NCI-H345 (cell line): ENCODE measurements around the gene DNTTIP2.
A peak's percentile ranks its signal among the peaks of the same experiment; 100 is the strongest.
"Not testable (repeated sequence)": the region's sequence is repeated elsewhere in the genome, so short reads cannot be mapped to it uniquely, and the experiment has no call there.

Source experiments
- DNase-seq: peaks from one replicate; lab custom pipeline; 2025; lab: John Stamatoyannopoulos, UW

Gene DNTTIP2

DNA sequence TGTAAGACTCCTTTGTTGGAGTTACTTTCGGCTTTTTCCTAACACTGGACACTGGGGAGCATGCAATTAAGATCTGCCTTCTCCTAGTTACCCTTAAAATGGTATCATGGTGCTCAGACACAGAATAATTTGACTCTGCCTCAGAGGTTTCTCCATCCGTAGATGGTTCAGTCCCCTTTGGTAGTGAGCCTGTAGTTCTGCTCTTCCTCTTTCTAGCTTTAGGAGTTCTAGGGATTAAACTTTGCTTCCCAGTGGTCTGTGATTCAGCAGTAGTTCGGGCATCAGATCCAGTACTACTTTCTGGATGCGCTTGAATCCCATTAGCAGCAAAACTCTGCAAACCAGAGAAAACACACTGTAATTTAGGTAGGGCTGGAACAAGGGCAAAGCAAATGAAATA lies 1.5 kb downstream of the DNTTIP2 start:
- DNase-seq, result no peak

DNA sequence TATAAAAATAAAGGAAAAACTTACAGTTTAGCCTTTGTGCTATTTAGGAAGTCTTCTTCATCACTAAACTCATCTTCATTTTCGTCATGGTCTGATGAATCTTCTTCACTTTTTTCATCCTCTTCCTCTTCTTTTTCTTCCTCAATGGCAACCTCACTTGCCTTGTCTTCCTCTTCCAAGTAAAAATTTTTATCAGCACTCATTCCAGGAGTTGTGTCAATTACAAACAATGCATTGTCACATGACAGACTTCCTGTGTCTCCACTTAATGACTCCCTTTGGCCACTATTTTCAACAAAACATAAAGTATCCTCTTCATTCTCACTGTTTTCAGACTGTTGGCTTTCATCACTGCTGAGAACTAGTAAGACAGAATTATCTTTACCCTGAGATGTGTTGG lies 2.8 kb downstream of the DNTTIP2 start:
- DNase-seq, result no peak

DNA sequence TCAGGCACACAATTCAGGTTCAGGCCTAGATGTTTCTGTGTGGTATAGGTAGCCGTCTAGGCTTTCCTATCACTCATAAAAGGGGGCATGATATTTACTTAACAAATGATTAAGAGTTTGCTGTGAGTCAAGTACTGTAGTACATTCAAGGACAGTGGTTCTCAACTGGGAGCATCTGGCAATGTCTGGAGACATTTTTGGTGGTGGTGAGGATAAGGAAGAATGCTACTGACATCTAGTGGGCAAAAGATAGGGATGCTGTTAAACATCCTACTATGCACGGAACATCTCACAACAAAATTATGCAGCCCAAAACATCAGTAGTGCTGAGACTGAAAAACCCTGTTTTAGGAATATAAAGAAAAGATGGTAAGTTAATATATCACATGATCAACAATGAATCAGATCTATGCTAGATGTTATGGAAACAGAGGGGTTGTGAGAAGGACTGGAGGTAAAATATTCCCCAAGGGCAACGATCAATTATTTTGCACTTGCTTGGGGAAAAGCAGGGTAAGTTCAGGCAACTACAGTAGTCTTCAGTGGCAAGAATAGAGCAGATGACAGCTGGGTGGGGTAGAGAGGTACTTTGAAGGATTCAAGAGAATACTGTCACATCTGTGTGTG lies 4.9 kb downstream of the DNTTIP2 start:
- DNase-seq, result peak; percentile 3

DNA sequence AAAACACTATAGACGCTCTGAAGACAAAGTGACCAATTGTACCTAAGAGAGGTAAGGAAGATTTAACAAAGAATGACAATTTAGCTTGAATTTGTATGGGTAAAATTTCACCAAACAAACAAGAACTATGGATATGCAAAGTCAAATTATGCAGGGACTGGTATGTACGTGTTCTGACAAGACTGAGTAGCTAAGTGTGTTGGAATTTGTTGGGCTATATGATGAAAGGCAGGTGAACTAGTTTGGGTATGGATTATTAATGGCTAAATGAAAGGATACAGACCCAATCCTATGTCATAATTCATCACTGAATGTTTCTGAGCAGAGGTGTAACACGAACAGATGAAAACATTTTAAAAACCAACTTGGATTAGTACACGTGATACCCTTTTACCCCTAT lies 7.6 kb downstream of the DNTTIP2 start:
- DNase-seq, result no peak

DNA sequence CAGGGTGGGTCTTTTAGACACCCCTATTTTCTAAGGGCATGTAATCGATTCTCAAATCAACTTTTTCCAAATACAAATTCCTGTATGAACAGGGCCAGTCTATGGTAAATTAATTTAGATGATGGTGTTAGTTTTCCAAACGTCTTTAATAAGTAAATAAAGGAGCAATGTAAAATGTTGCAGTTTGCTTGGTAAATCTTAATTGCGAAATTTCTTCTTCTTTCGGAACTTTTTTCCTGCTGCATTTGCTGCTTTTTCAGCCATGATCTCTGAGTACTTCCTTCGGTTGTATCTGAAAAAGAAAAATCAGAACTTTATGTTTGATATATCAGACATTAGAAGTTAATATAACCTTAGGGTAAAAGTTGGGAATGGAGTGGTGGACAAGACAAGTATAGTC lies 9.4 kb downstream of the DNTTIP2 start:
- no peak for DNase-seq

DNA sequence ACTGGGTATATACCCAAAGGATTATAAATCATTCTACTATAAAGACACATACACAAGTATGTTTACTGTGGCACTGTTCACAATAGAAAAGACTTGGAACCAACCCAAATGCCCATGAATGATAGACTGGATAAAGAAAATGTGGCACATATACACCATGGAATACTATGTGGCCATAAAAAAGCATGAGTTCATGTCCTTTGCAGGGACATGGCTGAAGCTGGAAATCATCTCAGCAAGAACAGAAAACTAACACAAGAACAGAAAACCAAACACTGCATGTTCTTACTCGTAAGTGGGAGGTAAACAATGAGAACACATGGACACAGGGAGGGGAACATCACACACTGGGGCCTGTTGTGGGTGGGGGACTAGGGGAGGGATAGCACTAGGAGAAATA lies 10.5 kb downstream of the DNTTIP2 start:
- DNase-seq, result not testable (repeated sequence)

DNA sequence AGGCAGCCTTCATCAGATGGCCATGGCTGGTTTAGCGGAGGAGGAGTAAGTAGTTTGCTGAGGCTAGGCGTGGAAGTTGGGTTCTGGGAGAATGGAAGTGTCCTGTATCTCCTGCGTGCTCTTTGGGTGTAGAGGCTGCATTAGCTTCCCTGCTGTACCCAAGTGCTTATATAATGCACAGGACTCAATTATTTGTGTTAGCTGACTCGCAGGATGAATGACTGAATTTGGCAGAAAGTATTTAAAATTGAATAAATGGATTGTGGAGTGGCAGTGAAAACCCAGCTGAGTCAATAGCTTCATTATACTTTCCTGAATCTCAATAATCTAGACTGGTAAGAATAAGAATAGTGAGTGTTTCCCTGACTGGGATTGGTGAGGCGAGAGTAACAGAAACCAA lies 13.8 kb downstream of the DNTTIP2 start:
- DNase-seq, result peak; percentile 2

DNA sequence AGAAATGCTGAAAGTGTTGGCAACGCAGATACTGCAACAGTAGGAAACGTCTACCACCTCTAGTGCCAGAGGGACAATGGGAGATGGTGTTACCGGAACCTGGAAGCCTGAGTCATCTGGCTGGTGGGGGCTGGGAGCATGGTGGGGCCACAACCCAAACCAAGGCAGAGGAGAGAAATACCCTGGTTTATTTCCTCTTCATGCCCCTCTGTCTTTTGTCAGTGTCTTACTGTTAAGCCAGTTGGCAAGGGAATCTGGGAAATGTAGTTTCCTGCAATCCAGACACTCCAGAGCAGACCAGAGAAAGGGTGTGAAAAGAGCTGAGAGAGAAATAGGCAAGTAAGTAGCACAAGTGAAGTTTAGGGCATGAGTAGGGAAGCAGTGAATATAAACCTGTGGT lies 14.8 kb downstream of the DNTTIP2 start:
- no peak for DNase-seq

DNA sequence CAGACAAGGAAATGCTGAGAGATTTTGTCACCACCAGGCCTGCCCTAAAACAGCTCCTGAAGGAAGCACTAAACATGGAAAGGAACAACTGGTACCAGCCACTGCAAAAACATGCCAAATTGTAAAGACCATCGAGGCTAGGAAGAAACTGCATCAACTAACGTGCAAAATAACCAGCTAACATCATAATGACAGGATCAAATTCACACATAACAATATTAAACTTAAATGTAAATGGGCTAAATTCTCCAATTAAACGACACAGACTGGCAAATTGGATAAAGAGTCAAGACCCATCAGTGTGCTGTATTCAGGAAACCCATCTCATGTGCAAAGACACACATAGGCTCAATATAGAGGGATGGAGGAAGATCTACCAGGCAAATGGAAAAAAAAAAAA lies 21.4 kb downstream of the DNTTIP2 start:
- DNase-seq, result not testable (repeated sequence)

DNA sequence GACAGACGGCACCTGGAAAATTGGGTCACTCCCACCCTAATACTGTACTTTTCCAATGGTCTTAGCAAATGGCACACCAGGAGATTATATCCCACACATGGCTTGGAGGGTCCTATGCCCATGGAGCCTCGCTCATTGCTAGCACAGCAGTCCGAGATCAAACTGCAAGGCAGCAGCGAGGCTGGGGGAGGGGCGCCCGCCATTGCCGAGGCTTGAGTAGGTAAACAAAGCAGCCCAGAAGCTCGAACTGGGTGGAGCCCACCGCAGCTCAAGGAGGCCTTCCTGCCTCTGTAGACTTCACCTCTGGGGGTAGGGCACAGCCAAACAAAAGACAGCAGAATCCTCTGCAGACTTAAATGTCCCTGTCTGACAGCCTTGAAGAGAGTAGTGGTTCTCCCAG lies 23.0 kb downstream of the DNTTIP2 start:
- not testable (repeated sequence) for DNase-seq

DNA sequence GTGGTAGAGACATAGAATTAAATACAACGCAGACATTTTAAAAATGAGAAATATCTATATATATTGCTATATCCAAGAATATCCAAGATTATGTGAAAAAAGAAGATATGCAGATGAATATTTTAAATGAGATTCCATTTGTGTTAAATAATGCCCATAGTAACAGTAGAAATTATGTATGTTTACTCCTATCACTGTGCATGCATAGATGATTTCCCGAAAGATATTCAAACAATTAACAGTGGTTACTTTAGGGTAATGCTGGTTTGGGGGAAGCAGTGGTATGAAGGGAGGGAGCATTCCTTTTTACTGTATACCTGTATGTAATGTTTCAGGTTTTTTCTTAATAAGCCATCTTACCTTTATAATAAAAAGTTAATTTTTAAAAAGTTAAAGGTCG lies 25.1 kb downstream of the DNTTIP2 start:
- DNase-seq, result no peak

DNA sequence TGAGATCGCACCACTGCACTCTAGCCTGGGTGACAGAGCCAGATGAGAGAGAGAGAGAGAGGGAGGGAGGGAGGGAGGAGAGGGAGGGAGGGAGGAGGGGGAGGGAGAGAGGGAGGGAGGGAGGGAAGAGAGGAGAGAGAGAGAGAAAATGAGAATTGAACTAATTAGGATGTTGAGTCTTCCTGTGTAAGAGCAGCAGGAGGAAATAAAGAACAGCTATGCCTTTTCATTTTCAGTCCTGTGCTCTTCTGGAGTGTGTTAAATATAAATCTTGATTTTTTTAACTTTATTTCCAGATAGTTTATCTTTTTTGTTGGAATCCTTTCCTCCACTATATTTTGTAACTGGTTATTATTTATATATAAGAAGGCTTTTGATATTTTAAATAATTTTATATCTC lies 27.1 kb downstream of the DNTTIP2 start:
- no peak for DNase-seq

DNA sequence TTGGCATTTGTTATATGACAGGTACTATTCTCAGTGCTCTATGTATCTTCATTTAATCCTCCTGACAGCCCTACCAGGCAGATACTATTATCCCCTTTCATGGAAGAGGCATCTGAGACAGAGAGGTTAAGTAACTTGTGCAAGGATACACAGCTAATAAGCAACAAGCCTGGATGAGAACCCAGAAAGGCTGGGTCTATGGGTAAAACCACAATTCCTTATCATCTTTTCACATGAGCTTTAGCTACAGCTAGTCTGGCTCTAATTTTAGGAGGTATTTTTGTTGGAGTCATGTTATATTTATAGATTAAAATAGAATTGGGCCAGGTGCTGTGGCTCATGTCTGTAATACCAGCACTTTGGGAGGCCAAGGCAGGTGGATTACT lies 27.7 kb downstream of the DNTTIP2 start:
- no peak for DNase-seq

DNA sequence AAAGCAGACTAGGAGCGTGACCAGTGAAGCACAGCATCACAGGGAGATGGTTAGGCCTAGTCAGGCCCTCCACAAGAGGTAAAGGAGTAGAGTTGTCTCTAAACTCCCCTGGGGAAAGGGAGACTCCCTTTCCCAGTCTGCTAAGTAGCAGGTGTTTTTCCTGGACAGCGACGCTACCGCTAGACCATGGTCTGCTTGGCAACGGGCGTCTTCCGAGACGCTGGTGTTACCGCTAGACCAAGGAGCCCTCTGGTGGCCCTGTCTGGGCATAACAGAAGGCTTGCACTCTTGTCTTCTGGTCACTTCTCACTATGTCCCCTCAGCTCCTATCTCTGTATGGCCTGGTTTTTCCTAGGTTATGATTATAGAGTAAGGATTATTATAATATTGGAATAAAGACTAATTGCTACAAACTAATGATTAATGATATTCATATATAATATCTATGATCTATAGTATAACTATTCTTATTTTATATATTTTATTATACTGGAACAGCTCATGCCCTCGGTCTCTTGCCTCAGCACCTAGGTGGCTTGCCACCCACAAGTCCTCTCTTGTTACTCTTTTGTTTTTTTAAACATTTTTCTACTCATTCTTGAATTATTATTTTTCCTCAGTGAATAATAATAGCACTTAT lies 28.2 kb downstream of the DNTTIP2 start:
- DNase-seq, result peak; percentile 47

DNA sequence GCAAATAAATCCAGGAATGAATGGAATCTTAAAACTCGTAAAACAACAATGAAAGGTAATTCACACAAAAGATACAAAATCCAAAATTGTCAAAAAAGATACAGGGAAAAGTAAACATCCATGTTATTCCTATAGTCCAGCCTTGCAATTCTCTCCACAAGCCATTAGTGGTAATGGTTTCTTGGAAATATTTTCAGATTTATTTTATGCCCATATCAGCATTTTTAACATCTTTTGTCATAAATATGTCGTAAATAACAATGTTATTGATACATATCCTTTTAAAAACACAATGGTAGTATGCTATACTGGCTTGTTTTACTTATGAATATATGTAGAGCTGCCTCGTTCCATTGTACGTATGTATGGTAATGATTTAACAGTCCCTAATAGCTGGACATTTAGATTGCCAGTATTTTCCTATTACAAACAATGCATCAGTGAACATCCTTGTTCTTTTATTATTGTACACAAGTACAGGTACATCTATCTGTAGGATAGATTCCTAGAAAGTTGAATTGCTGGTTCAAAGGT lies 30.6 kb downstream of the DNTTIP2 start:
- DNase-seq, result no peak

DNA sequence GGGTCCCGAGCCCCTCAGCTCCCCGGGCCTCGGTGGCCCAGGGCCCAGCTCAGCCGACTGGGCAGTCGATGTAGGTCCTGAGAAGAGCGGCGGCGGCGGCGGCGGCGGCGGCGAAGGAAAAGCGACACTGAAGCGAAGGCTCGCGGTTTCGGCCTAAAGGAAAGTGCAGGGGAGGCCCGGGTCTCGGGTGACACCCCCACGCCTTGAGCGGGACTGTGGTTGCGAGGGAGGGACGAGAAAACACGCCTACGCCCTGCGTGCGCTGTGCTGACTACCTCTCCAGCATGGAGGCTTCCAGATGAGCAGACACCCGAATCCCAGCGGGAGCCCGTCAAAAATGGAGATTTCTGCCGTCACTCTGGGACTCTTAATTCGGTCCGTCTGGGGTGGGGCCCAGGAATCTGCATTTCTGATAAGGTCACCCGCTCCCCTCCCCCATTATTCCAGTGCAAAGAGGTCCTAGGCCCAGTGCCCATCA lies 31.2 kb downstream of the DNTTIP2 start:
- peak; percentile 83 for DNase-seq

DNA sequence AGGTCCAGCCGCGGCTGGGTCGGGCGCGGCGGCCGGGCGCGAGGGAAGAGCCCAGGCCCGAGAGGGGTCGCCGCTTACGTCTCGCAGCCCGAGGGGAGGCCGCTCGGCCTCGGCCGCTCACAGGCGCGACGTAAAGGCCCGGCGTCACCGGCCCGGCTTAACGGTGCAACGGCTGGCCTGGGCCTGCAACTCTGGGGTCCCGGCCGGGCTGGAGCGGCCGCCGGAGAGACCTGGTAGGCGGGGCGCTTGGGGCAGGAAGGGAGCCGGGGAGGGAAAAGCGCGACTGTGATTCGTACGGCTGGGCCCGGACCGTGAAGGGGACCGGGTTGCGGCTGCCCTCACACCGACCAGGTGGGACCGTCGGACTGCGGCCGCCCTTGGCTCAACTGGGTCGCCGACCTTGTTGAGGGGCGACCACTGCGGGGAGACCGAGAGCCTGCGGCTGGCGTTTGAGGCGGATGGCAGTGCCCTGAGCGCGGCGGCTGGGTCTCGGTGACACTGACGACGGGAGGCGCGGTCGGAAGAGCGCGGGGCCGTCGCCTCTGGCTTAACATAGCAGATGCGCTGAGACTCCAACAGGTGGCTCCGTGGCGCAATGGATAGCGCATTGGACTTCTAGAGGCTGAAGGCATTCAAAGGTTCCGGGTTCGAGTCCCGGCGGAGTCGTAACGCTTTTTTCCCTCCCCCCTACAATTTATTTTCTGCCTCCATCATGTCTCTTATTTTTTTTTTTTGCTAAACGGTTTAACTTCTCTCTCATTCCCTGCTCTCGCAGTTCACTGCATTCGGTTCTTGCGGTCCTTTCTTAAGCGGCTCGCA lies 31.8 kb downstream of the DNTTIP2 start:
- peak; percentile 90 for DNase-seq

DNA sequence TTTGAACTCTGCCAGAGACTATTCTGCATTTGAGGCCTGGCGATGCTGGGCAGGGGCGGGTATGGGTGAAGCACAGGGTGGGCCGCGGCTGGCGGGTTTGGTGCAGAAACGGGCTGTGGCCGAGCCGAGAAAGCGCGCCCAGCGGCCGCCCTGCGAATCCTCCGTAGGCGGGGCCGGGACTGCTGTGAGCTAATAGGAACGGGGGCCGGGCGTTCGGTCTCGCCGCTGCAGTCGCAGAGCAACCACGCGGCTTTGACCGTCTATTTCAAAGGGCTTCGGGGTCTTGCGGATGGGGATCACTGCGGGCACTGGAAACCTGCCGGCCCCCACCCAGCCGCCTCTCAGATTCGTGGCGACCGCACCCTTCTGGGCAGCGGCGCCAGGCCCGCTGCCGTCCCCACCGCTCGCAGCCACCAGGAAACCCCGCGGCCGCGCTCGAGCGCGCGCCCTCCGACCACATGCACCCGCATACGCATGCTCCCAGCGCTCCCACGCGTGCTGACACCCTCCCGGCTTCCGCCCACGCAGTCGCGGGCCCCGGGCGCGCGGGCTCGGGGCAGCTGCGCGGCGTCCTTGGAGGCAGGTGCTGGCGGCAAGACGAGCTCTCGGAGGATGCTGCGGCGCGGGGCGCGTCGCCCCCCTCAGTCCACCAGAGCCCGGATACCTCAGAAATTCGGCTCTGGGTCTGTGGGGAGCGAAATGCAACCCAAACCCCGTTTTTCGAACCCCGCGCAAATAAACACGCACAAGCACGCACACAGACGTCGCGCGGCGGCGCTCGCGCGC lies 32.6 kb downstream of the DNTTIP2 start:
- DNase-seq, result peak; percentile 89

DNA sequence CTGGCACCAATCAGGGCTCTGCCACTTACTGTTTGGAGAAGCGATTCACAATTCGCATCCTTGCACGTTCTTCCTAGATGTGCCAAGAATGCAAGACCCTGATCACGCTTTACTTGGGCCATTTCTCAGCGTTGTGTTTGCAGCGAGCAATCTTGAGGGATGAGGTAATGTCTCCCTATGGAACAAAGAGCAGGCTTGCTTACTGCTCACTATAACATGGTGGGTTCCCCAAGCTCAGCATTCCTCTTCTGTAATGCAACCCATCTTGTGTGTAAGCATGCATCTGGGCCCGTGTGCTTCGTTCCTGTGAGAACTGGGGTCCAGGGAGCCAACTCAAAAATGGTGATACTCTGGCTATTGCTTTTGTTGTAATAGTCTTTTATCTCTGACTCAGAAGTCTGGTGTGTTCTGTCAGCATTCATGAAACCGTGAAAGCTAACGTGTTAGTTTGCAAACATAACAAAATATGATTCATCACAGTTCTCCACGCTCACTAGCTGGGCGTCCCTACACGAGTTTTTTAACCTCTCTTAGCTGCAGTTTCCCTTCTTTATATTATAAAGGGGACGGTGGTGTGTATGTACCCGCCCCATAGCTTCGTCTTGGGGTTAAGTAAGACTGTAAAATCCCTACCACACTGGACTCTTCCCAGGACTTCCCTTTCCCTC lies 33.3 kb downstream of the DNTTIP2 start:
- peak; percentile 44 for DNase-seq

DNA sequence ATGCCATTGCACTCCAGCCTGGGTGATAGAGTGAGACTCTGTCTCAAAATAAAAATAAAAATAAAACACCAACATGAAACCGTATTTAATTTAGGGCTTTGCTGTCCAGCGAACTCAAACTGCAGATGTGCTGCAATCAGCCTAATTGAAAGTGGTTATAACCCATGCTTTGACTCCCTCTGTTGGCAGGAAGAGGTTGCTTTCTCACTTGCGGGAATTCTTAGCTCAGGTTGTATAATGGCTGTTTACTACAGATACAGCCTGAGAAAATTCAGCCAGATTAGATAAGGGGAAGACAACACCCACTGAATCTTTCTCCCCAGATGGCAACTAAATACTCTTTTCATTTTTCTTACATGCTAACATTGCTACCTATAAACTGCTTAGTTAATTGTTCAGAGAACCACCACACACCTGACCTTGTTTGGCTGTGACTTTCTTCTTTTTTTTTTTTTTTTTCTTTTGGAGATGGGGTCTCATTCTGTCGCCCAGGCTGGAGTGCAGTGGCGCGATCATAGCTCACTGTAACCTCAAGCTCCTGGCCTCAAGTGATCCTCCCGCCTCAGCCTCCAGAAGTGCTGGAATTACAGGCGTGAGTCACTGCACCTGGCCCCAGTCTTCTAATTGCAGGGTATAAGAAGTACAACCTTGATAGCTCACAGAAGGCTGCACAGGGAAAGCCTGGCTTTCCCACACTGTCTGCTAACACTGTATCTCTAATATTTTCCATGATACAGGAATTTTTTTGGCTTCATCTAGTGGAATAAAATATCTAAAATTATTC lies 34.6 kb downstream of the DNTTIP2 start:
- peak; percentile 72 for DNase-seq
